Measurements from ENCODE around the gene SECISBP2.
"Not testable (repeated sequence)": the region's sequence is repeated elsewhere in the genome, so short reads cannot be mapped to it uniquely, and the experiment has no call there.

SECISBP2 gene

DNA sequence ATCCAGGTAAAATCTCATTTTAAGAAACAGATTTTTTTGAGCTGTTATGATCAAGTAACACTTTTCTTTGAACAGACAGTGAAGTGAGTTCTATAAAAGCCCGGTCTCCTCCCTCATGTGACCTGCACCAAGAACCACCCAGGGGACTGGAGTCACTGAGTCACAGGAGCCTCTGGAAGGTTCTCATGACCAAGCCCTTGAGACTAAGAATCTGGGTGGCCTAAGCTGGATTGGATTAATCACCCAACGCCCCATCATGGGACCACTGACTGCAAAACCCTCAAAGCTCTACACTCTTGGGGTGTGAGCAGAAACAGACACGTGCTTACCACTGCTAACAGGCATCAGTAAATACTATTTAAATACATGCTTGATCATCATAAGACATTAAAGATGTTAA is 48.4 kb downstream of the SECISBP2 start:
- DNase-seq: no peak

DNA sequence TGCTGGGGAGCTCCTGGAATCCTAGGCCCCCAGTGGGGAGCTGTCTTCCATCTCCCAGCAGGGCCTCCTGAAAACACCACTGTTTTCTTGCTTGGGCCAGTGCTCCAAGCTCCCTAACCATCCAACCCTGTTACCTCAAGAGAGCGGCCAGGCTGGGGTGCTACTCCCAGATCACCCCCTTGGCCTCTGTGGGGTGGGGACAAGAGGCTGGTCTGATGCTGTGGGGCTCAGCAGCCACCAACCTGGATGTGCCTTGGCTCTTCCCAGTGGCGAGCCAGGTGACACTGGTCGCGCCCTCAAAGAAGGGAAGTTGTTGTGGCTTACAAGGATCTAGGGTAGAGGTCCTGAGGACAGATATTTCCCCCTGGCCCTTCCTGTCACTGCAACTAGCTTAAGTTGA is 49.0 kb downstream of the SECISBP2 start:
- no peak for DNase-seq

DNA sequence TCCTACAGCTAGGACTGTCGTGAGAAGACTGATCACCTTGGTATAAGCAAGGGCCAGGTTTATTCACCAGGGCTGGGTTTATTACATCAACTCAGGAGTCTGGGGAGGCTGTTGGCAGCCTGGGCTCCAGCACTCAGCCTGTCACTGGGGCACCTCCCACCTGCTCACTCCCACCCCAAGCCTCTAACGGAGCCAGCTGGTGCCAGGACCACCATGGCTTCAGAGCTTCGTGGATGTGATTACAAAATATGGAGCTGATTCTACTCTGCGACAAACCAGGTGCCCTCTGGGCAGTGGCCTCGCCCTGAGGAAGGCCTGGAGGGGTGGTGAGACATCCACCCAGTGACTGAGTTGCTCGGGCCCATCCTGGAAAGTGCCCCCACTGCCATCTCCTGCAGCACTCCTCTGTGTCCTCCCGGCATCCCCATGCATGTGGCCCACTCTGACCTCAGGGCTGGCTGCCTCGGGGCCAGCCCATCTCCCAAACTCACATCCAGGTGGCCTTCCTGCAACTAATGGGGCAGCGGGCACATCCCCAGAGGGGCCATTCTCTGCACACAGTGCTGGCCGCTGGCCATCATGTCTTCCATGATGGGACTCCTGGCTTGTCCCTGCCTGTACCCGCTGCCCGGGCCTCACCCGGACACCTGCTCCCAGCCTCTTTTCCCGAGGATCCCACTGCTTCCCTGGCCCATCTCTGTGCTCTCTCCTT is 49.6 kb downstream of the SECISBP2 start:
- DNase-seq: no peak

DNA sequence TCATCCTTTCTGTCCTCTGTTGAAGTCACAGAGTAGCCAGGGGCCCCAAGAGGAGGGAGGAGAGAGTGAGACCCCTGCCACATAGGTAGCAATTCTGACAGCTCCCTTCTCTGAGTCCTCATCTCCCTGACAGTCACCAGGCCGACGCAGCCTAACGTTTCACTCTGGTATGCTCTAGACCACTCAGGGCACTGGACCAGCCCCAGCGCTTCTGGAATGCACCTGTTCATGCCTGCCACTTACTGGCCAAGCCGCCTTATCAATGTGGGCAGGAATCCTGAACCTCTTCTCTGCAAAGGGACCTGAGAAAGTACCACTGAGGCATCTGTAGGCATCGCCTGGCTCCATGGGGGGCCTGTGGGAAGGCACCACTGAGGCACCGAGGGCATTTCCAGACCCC is 50.2 kb downstream of the SECISBP2 start:
- no peak for DNase-seq

DNA sequence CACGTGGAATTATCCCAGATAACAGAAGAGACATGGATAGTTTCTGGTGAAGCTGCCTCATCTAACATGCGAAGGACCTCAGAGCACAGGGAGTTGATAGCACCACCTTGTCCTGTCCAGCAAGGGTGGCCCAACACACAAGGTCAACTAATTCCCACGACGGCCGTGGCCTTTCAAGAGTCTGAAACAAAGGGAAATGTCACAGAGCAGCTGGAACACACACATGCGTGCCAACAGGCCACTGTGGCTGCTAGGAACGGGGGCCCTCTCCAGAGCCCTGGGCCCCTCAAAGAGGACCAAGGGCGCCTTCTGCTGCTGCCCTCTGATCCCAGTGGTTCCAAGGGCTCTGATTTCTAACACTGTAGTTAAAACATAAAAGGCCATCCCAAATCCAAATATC is 50.7 kb downstream of the SECISBP2 start:
- no peak for DNase-seq

DNA sequence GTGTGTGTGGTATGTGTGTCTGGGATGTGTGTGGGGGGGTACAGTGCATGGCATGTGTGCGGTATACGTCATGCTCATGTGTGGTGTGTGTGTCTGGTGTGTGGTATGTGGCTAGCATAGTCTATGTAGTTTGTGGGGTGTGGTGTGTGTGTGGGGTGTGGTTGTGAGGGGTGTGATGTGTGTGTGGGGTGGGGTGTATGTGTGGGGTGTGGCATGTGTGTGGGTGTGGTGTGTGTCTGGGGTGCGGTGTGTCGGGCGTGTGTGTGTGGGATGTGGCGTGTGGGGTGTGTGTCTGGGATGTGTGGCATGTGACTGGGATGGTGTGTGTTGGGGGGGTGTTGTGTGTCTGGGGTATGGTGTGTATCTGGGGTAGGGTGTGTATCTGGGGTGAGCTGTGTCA is 52.3 kb downstream of the SECISBP2 start:
- no peak for DNase-seq

DNA sequence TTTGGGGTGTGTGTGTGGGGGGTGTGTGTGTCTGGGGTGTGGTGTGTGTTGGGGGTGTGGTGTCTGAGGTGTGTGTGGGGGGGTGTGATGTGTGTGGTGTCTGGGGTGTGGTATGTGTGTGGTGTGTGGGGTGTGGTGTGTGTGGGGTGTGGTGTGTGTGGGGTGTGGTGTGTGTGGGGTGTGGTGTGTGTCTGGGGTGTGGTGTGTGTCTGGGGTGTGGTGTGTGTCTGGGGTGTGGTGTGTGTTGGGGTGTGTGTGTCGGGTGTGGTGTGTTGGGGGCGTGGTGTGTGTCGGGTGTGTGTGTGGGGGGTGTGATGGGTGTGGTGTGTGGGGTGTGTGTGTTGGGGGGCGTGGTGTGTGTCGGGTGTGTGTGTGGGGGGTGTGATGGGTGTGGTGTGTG is 53.5 kb downstream of the SECISBP2 start:
- not testable (repeated sequence) for DNase-seq

DNA sequence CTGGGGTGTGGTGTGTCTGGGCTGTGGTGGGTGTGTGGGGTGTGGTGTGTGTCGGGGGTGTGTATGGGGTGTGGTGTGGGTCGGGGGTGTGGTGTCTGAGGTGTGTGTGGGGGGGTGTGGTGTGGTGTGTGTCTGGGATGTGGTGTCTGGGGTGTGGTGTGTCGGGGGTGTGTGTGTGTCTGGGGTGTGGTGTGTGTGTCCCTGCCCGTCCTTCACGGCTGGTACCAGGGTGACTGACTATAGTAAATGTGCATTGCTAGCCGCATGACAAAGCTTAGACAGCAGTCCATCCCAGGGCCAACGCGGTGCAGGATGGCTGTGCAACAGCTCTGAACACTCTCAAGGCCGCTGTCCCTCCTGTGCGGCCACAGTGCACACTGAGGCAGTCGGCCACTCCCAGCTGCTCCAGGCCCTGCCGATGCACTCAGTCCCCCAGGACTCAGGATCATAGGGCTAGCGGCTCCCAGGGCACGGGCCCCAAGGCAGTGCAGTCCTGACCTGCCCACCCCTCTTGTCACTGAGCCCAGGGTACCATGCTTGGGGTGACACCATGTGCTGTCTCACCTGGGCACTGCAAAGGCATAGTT is 54.0 kb downstream of the SECISBP2 start:
- DNase-seq: no peak

DNA sequence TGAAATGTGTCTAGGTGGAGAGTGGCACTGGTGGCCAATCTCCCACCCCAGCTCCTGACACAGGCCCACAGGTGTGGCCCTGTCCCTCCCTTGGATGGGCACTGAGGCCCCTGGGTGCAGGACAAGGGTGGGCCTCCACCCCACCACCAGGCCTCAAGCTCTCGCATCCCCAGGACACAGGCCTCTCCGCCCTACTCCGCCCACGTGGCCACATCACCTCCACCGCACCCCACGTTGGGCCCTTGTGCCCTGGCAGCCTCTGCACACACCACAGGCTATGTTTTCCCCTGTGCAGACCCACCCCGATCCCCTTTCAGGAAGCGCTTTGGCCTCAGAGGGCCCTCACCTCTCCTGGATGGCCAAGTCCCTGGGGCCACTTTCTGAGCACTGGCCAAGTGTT is 54.7 kb downstream of the SECISBP2 start:
- no peak for DNase-seq

DNA sequence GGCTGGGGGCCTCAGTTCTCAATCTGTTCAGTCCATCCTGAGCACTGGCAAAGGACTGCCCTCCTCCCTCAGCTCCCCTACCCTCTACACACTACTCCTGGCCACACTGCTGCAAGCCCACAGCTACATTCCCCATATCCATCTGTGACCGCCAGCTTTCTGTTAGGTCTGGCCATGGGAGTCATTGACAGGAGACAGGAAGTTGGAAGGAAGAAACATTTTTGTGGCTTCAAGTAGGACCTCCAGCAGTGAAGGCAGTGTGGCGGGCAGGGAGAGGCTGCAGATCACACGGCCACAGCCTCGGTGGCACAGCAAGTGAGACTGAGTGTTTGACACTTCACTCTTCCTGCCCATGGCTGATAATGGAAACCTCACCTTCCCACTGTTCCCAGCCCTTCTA is 55.9 kb downstream of the SECISBP2 start:
- DNase-seq: no peak

DNA sequence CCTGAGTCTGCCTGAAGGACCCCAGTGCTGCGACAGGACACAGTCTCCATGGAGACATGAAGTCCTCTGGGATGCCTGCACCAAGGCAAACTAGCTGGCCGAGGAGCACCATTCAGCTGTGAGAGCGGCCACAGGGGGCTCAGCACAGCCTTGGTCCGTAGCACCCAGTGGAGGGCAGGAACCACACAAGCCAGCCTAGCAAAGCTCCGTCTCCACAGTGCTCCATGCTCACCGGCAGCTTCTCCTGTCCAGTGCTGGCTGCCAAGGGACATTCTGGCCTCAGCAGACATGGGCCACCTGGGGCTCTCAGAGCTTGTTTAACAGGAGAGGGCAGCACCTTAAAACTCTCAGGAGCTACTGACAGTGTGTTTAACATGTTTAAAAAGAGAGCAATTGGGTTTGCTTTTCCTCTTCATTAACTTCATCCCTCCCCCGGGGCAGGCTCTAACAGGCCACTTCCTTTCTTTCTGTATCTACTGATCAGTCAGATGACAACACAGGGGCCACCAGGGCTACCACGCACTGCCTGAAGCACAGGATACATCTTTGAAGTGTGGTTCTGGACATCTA is 57.0 kb downstream of the SECISBP2 start:
- DNase-seq: peak; percentile 88

DNA sequence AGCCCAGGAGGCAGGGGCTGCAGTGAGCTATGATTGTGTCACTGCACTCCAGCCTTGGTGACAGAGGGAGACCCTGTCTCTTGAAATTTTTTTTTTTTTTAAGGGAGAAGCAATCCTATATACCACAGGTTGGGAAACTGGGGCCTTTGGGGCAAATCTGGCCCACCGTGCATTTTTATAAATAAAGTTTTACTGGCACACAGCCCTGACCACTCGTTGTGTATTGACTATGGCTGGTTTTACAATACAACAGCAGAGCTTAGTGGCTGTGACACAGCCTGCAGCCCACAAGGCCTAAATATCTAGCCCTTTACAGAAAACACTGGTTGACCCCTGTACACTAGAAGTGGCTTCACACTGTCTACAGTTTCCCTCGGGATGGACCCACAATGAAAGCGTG is 58.0 kb downstream of the SECISBP2 start:
- DNase-seq: no peak

DNA sequence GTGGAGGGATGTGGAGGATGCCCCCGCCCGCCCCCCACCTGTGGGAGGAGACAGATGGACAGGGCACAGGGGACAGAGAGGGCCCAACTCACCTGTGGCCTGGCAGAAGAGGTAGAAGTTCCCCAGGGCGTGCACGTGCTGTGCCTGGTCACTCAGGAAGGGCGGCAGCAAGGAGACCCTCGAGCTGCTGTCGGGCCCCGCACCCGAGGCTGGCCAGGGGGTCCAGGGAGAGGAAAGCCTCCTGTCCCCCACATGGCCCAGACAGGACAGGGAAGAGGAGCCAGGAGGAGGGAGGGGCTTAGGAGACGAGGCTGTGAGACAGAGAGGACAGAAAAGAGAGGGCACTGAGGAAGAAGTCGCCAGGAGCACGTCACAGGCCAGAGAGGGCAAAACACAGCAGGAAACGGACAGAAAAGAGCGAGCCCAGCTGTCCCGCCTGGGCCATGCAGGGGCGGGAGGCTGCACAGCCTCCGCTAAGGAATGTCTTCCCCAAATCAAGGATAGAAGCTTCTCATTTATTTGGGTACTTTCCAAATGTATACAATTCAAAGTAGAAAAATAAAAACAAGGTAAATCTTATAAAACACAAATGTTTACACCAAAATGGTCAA is 58.5 kb downstream of the SECISBP2 start:
- no peak for DNase-seq

DNA sequence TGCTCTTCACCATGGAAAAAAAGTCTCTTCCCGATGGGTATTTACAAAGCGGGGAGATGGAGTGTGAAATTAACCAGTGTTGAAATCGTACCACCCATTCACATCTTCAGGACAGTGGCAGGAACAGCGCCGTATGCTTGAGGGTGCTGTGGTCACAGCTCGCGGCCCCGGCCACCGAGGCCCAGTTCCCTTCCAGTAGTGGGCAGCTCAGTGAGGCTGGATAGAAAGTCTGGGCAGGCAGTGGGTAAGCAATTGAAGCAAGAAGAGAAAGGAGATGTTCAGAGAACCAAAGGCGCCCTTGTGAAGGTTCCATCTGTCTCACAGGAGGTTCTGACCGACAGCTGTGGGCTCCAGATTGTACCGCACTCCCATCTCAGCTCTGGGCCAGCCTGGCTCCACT is 59.1 kb downstream of the SECISBP2 start:
- no peak for DNase-seq

DNA sequence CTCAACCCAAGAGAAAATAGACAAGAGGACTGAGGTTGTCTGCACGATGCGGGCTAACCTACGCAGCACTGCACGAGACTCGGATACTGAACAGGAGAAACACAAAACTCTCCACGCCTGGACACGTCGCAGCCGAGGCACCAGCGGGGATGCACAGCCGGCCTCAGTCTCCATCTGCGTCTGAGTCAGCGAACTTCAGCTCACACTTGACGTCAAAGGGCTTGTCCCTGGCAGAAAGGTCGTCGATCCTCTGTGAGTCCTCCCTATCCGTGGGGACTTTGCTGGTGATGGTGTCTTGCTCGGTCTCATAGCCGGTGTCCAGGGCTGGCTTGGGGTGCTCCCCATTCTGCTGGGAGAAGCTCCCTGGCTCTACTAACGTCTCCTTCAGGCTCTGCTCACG is 60.2 kb downstream of the SECISBP2 start:
- no peak for DNase-seq

DNA sequence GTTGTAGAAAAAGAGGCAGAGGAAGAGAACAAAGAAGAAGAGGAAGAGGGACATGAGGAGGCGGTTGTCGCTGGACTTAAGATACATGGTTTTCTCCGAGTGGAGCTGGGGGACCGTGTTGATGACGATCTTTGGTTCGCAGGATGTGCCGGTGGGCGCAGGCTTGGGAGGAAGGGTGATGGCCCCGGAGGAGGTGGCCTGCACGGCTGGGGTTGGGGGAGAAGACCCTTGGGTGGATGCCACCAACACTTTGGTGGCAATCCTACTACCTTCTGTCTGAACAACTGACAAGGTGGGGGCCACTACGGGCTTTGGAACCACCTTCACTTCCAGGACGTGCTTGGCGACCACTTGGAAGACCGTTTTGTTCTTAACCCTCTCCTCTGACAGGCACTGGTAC is 60.7 kb downstream of the SECISBP2 start:
- DNase-seq: no peak

DNA sequence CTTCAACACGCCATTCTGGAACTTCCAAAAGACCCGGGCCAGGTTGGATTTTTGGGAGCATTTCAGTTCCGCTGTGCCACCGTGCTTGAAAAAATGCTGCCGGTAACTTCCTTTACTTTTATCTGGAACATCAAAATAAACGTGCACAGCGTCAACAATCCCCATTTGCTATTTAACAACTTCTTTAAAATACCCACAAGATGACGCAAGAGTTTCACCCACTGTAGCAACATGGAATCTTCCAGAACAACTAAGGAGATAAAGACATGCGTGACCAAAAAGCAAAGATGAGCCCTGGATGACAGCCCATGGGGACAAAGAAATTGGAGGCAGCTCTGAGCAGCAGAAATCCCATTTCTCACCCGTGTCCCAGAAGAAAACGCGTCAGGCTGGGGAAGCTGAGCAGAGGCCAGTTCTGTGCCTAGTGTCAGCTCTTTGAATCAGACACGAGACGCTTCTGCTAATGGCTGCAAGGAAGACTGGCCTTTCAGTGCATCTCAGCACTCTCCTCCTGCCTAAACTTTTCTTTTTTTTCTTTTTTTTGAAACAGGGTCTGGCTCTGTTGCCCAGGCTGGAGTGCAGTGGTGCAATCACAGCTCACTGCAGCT is 61.3 kb downstream of the SECISBP2 start:
- peak; percentile 56 for DNase-seq

DNA sequence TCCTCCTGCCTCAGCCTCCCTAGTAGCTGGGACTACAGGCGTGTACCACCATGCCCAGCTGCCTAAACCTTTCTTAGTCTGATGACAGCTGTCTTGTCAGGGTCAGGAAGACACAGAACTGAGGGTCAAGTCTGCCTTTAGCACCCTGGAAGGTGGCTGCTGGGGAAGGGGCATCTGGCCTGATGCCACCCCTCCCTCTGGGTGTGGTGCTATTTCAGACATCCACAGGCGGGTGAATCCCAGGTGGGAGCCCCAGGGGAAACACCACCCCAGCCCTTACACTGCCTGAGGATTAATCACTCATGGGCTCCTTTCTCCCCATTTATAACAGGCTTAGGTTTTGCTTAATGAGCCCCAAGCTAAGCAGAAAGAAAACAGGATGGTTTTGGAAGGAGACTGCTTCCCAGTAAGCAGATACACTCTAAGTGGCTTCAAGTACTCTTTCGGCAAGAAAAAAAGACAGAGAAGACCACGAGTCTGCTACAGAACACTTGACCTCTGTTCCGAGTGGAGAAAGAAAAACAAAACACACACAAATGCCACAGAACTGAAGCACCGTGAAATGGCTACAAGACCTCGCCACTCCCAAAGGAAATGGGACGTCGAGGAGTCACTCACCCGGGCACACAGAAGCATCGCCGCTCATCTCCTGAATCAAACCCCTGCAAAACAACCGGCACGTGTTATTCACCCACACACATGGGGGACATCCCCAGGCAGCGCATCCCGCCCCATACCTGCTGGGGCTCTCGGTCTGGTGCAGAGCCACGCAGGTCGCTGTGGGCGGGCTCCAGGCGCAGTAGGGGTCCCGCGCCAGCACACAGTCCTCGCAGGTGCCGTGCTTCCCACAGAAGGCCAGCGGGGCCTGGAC is 62.4 kb downstream of the SECISBP2 start:
- DNase-seq: no peak

DNA sequence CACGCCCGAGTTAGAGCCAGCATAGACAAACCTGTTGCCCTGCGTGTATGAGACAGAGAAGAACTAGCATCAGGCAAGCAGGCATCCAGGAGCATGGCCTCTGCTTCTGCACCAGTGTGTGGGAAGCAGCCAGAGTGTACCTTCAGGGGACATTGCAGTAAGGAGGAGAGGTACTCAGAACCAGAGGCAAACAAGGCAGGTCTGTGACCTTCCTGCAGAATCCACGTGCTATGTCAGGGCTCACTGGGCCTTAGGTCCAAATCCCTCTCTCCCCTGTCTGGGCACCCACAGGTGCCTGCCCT is 63.0 kb downstream of the SECISBP2 start:
- DNase-seq: no peak

DNA sequence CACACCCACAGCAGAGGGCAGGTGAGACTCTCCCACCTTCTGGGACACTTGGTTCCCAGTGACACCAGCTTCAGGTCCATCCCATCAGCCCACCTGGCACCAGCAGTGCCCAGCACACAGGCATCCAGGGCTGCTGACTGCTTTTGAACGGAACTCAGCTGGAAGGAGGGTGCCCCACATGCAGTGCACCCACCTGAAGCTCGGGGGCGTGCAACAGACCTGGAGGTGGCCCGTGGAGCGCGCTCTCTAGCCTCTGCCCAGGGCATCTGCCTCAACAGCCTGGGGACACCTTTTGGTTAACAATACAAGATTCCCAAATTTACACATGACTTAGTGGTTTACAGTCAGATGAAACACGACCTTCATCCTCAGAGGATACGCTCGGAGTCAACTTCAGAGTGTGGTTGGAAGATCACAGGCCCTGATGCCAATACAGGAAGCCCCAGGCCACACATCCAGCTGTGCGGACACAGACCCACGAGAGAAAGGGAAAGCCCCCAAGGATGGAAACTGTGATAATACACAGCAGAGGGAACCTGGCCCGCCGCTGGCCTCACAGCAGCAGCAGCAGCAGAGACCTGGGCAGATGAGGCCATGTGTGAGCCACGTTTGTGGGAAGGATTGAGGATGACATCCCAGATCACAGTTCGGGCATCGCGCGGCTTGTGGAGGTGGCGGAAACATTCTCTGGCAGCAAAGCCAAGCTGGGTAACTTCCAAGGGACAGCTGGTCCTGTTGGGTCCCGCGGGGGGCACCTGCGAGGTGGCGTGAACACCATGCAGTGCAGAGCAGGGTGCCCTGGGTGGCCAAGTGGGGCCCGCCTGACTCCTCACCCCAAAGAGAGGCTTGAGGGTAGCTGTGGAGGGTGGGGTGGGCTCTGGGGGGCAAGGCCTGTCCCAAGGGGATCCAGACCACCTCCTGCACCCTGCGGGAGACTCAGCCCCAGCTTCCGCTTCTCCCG is 64.0 kb downstream of the SECISBP2 start:
- no peak for DNase-seq

DNA sequence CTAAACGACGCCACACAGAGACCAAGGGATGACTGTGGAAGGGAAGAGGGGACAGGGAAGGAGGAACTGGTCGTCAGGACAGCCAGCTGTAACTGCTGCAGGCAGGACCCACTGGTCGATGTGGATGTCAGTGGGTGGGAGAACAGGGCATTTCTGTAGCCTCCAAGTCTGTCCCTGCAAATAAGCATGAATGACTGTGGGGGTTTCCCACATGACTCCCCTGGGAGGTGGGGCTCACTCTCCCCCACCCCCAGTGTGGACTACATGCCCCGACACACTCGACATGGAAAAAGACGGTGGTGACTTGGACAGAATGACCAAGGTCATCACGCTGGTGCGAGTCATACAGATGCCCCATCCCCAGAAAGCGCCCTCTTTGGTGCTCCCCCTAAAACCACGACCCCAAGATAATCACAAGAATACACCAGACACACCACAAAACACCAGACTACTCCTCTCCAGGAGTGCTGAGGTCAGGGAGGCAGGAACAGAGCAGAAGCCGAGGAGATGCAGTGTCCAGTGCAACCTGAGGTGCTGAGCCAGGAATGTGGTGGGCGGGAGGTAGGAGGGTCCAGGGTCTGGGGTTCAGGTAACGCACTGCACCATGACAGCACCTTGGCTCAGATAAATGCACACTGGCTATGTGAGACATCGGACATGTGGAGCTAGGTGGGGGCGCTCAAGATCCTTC is 64.9 kb downstream of the SECISBP2 start:
- no peak for DNase-seq
